Fibroblast of the aortic adventitia (primary cell): ENCODE results near the gene KIAA0232. TPM values are rescaled to one million over a fixed set of nuclear protein-coding genes. Genes with fewer than 3 reads are reported as not detected.
"Not testable (repeated sequence)": the region's sequence is repeated elsewhere in the genome, so short reads cannot be mapped to it uniquely, and the experiment has no call there.

Source experiments
- DNase-seq: peaks from one replicate; pipeline ENCODE4 v3.0.0-alpha.2; 2010; ENCODE audit warnings: low read depth
- H3K4me3 ChIP-seq: 2 replicates; pipeline ENCODE4 v1.5.1; 2011; ENCODE audit warnings: low read depth, mild to moderate bottlenecking, control low read depth, low read length, moderate library complexity
- CTCF ChIP-seq: IDR thresholded peaks from 2 replicates; pipeline ENCODE4 v1.5.1; 2011; ENCODE audit warnings: mild to moderate bottlenecking, low read length, control low read depth, inconsistent platforms; ENCODE audit not compliant: insufficient read depth
- total RNA-seq: library from RNA; depleted of rRNA; stranded (reverse); fragments of >200 nt; gene quantifications from 2 replicates; pipeline ENCODE4 v1.2.3, GENCODE V29; 2012; ENCODE audit warnings: low replicate concordance

Gene KIAA0232
- total RNA-seq, 1 donor = 28.7 TPM

- DNase-seq = no peak
- no peak for TF ChIP-seq CTCF
- no peak overlapping the region for H3K4me3 ChIP-seq
Observed at GRCh38 chr4:6898763-6899162, 116.2 kb downstream of the KIAA0232 start.

DNA sequence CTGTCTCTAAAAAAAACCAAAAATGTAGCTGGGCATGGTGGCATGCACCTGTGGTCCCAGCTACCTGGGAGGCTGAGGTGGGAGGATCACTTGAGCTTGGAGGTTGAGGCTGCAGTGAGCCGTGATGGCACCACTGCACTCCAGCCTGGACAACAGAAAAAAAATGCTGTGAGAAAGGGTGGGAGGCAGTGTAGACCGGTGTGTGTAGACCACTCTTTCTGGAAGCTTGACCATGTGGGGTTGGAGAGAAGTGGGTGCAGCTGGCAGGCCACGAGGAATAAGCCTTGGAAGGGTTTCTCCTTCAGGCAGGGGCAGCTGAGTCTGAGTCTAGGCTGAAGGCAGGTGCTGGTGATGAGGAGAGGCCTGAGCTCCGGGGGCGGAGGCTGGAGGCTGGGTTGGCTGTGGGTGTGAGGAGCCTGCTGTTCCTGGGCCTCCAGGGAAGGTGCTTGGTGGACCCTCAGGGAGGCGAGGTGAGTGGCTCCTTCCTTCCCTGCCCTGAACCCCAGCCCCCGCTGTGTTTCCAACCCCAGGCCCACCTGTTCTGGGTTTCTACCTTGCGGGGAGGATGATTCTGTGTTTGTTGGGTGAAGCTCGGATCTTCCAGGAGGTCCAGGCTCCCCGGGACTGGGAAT is 117.8 kb downstream of the KIAA0232 start:
- no peak for TF ChIP-seq CTCF
- no peak for DNase-seq
- H3K4me3 ChIP-seq = no peak overlapping the region

- DNase-seq = no peak
- no peak overlapping the region for H3K4me3 ChIP-seq
- TF ChIP-seq CTCF = no peak
Observed at GRCh38 chr4:6900956-6901355, 118.4 kb downstream of the KIAA0232 start.

DNA sequence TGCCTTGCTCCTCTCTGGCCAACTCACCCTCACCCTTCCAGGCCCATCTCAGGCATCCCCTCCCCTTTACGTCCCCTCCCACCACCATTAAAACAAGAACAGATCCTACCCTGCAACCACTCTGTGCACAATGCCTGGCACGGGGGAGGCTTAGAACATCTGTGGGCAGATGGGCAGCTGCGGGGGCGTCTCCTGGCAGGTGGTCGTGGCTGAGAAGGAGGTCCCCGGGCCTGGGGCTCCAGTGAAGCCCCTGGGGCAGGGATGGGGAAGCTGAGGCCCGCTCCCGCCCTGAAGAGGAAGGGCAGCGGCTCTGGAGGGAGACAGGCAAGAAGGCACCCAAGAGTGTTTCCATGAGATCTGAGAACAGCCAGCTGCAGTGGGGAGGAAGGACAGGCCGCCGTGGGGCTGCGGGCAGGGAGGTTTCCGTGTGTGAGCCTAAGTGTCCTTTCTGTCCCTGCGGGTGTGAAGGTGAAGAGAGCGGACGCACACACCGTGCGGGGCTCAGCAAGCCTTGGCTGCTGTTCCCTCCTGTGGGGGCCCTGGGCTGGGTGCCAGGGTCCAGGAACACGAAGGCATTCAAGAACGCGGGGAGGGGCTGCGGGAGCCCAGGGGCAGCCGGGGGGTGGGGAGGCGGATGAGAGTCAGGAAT is 119.3 kb downstream of the KIAA0232 start:
- no peak for DNase-seq
- TF ChIP-seq CTCF = no peak
- H3K4me3 ChIP-seq = no peak overlapping the region

GRCh38 chr4:6902318-6903042 is 120.0 kb downstream of the KIAA0232 start:
- TF ChIP-seq CTCF = no peak
- DNase-seq = no peak
- H3K4me3 ChIP-seq = no peak overlapping the region

GRCh38 chr4:6905516-6906445 is 123.3 kb downstream of the KIAA0232 start:
- DNase-seq = no peak
- no peak overlapping the region for H3K4me3 ChIP-seq
- TF ChIP-seq CTCF = no peak

DNA sequence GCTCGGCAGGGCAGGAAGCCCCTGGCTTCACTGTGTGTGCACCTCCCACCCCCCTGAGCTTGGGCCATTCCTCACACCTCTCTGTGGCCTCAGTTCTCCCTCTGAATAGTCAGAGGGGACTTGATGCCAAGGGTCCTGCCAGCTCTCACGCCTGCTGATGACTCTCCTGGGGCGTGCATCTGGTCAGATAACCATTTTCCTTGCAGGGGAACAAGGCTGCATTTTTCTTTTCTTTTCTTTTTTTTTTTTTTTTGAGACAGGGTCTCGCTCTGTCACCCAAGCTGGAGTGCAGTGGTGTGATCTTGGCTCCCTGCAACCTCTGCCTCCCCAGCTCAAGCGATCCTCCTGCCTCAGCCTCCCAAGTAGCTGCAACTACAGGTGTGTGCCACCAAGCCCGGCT is 124.0 kb downstream of the KIAA0232 start:
- not testable (repeated sequence) for H3K4me3 ChIP-seq, DNase-seq
